GM20000 (cell line): Measurements from ENCODE around the gene BAIAP2.

Experiments used
- DNase-seq: peaks from one replicate; pipeline ENCODE4 v3.0.0; 2012; ENCODE audit warnings: low spot score
- TF ChIP-seq, protein P1 (sequence below): IDR thresholded peaks from 2 replicates; pipeline ENCODE4 v1.5.1; 2012; ENCODE audit warnings: mild to moderate bottlenecking, control low read depth; ENCODE audit errors: extremely low read depth, missing control alignments

Gene BAIAP2

DNA sequence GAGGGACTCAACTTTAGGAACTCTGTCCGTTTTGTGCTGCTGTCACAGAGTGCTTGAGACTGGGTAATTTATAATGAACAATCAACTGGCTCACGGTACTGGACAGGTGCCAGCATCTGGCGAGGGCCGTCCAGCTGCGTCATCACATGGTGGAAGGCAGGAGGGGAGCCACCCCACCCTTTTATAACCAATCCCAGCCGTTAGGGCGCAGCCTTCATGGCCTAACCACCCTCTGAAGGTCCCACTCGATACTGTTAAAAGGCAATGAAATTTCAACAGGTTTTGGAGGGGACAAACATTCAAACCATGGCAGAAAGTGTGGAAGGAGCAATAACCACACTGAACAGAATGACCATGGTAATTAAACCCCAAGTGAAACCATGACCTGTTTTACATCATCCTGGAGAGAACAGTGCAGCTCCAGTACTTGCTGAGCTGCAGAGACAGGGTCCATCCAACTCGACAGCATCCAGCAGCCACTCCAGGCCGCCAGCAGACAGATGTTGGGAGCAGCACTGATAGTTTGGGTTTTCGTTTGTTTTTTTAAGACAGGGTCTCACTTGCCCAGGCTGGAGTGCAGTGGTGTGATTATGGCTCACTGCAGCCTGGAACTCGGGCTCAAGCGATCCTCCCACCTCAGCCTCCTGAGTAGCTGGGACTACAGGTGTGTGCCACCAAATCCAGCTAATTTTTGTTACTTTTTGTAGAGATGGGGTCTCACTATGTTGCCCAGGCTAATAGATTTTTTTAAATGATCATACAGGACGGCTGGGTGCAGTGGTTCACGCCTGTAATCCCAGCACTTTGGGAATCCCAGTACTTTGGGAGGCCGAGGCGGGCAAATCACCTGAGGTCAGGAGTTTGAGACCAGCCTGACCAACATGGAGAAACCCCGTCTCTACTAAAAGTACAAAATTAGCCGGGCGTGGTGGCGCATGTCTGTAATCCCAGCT lies 32.3 kb upstream of the BAIAP2 start:
- peak; percentile 48 for DNase-seq
- TF ChIP-seq, protein P1, sequence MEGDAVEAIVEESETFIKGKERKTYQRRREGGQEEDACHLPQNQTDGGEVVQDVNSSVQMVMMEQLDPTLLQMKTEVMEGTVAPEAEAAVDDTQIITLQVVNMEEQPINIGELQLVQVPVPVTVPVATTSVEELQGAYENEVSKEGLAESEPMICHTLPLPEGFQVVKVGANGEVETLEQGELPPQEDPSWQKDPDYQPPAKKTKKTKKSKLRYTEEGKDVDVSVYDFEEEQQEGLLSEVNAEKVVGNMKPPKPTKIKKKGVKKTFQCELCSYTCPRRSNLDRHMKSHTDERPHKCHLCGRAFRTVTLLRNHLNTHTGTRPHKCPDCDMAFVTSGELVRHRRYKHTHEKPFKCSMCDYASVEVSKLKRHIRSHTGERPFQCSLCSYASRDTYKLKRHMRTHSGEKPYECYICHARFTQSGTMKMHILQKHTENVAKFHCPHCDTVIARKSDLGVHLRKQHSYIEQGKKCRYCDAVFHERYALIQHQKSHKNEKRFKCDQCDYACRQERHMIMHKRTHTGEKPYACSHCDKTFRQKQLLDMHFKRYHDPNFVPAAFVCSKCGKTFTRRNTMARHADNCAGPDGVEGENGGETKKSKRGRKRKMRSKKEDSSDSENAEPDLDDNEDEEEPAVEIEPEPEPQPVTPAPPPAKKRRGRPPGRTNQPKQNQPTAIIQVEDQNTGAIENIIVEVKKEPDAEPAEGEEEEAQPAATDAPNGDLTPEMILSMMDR = no peak

DNA sequence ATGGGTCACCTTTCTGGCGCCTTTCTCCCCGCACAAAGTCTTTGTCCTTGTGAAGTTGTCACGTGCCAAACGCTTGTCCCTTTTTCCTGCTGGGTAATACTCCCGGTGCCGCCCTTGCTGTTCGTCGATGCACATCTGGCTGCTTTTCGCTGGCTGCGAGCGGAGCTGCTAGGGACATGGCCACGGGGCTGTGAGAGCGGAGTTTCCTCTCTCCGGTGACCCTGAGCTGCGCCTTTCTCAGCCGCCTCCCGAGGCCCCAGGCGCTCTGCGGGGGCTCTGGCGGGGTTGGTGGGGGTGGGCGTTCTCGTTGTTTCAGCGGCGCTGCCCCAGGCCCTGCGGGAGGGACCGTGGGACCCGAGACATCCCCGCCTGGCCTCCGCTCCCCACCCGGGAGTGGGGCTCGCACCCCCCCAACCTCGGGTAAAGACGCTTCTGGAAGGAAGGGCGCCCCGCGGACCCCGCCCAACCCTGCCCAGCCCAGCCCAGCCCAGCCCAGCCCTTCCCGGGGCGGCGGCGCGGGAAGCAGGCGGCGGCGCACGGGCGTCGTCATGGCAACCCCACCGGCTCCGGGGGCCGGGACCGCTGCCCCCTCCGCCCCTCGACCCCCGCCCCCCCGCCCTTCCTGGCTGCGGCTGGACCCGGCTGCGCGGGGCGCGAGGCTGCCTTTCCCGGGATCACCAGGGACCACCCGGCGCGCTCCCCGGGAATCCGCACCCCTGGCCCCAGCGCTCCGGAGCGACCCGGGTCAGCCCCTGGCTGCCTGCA lies 31.1 kb upstream of the BAIAP2 start:
- peak; percentile 41 for DNase-seq
- TF ChIP-seq, protein P1 = no peak

DNA sequence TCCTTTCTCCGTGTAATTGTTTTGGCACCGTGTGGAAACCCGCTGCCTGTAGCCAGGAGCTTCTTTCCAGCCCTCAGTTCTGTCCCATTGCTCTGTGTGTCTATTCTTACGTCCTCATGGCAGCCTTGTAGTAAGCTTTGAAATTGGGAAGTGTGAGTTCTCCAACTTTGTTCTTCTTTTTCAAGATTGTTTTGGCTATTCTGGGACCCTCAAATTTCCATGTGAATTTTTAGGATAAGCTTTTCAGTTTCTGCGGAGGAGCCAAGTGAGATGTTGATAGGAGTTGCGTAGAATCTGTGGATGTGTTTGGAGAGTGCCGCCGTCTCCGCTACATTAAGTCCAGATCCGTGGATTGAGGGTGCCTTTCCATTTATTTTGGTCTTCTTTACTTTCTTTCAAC lies 28.1 kb upstream of the BAIAP2 start:
- TF ChIP-seq, protein P1 = no peak
- DNase-seq = no peak

DNA sequence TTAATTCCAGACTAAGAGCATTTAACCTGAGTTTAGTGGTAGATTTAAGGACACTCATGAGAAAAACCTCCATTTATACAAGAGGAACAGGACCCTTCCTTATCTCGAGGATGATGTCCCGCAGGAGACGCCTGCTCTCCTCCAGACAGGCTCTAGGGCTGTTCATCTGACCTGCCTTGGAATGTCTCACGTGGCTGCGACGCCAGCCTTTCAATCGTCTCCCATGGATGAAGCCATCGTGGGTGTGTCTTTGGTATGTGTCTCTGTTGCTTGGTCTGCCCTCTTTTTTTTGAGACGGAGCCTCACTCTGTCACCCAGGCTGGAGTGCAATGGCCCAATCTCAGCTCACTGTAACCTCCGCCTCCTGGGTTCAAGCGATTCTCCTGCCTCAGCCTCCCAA lies 26.8 kb upstream of the BAIAP2 start:
- TF ChIP-seq, protein P1 = no peak

DNA sequence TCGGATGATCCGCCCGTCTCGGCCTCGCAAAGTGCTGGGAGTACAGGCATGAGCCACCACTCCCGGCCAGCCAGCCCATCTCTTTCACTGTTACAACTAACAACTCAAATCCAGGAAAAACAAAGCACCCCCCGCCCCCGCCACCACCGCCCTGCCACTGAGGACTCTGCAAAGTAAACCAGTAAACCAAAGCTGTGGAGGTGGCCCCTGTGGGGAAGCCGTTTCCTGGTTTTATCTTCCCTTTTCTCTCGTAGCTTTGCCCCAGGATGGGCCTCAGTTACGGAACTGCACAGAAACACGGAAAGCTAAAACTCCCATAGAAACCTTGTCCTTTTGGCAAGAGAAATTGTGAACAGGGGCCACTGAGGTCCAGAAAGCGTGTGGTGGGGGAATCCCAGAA lies 25.8 kb upstream of the BAIAP2 start:
- TF ChIP-seq, protein P1 = no peak
- no peak for DNase-seq

More for the DNA sequence above, 26.8 kb upstream of the BAIAP2 start:
- DNase-seq = no peak

DNA sequence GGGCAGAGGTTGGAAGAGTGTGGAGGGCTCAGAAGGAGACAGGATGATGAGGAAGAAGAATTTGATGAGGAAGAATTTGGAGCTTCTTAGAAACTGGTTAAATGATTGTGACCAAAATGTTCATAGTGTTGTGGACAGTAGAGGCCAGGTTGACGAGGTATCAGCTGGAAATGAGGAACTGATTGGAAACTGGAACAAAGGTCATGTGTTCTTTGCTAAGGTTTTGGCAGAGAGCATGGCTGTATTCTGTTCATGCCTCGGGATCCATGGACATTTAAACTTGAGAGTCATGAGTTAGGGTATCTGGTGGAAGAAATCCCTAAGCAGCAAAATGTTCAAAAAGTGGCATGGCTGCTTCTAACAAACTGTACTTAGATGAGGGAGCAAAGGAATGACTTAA lies 24.0 kb upstream of the BAIAP2 start:
- TF ChIP-seq, protein P1 = no peak
- no peak for DNase-seq

DNA sequence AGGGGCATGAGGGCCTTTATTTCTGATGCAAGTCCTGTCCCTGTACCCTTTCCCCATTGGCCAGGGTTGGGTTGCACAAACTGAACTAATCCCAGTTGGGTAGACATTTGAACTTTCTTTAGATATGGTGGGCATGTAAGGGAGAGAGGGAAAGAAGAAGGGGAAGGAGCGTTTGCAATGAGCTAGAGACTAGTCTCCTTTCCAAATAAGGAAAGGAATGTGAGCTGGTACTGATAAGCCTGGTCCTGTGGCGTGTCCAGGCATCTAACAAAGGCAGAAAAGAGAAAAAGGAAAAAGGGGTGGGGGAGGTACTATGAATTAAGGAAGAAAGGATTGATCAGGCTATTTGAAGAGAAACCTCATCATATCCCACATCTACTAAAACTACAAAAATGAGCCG lies 23.0 kb upstream of the BAIAP2 start:
- no peak for DNase-seq
- TF ChIP-seq, protein P1 = no peak
